ENCODE results near the gene TRPV4.

TRPV4 gene

GRCh38 chr12:109824731-109825130, 8.5 kb downstream of the TRPV4 start:
- ATAC-seq (ENCODE audit: insufficient read depth, low read depth) (no peak), DNase-seq (no peak)
- no peak overlapping the region for H3K4me3 ChIP-seq (ENCODE audit: low read depth in 1 of 2, low read length in 2 of 2)
- no peaks in the 10 kb centered on the region for H3K79me2 ChIP-seq (ENCODE audit: insufficient read depth, low read length)
- 0 out of 2 replicates have a peak, but pooled peaks cover 4% of the 10 kb centered on the region for H4K20me1 ChIP-seq (ENCODE audit: insufficient read depth, low read length)
- H2AFZ ChIP-seq (ENCODE audit: low read depth, low read length), result no peak overlapping the region
- H3K4me1 ChIP-seq (ENCODE audit: insufficient read depth, low read length), result no peaks in the 10 kb centered on the region
- H3K9me3 ChIP-seq (ENCODE audit: insufficient read depth, low read length, severe bottlenecking), result no peaks in the 10 kb centered on the region
- no peak overlapping the region for H3K27ac ChIP-seq (ENCODE audit: low read length)
- H3K36me3 ChIP-seq (ENCODE audit: insufficient read depth, low read length), result no peaks in the 10 kb centered on the region
- no peak overlapping the region for H3K9ac ChIP-seq (ENCODE audit: low read depth, low read length)
- TF ChIP-seq CTCF (IDR thresholded peaks at IDR 0.05; ENCODE audit: borderline replicate concordance, extremely low read depth, low read length, poor library complexity, severe bottlenecking), result no peak
- TF ChIP-seq EZH2 (IDR thresholded peaks at IDR 0.05; ENCODE audit: borderline replicate concordance, low read depth, low read length, severe bottlenecking), result no peak
- peaks cover 8% of the 10 kb centered on the region for H3K27me3 ChIP-seq (ENCODE audit: insufficient read depth, low read length, poor library complexity)
- no peak overlapping the region for H3K4me2 ChIP-seq (ENCODE audit: insufficient read depth, low read length)

- no peak for DNase-seq
- Histone ChIP-seq H3K36me3 (ENCODE audit: insufficient read depth, low read length) (no peaks in the 10 kb centered on the region), H3K9me3 (ENCODE audit: insufficient read depth, low read length, severe bottlenecking) (no peaks in the 10 kb centered on the region), H3K9ac (ENCODE audit: low read depth, low read length) (no peak overlapping the region), H3K4me1 (ENCODE audit: insufficient read depth, low read length) (no peaks in the 10 kb centered on the region), H3K4me2 (ENCODE audit: insufficient read depth, low read length) (no peak overlapping the region), H3K27ac (ENCODE audit: low read length) (no peak overlapping the region), H4K20me1 (ENCODE audit: insufficient read depth, low read length) (0 out of 2 replicates have a peak, but pooled peaks cover 2% of the 10 kb centered on the region), H3K4me3 (ENCODE audit: low read depth in 1 of 2, low read length in 2 of 2) (no peak overlapping the region), H2AFZ (ENCODE audit: low read depth, low read length) (no peak overlapping the region), H3K27me3 (ENCODE audit: insufficient read depth, low read length, poor library complexity) (peaks cover 7% of the 10 kb centered on the region), H3K79me2 (ENCODE audit: insufficient read depth, low read length) (no peaks in the 10 kb centered on the region)
- TF ChIP-seq CTCF (IDR thresholded peaks at IDR 0.05; ENCODE audit: borderline replicate concordance, extremely low read depth, low read length, poor library complexity, severe bottlenecking) (no peak), EZH2 (IDR thresholded peaks at IDR 0.05; ENCODE audit: borderline replicate concordance, low read depth, low read length, severe bottlenecking) (no peak)
- ATAC-seq (ENCODE audit: insufficient read depth, low read depth), result no peak
Measured at GRCh38 chr12:109822951-109823411, 10.2 kb downstream of the TRPV4 start.

- no peak overlapping the region for H3K27ac ChIP-seq (ENCODE audit: low read length)
- no peaks in the 10 kb centered on the region for H3K9me3 ChIP-seq (ENCODE audit: insufficient read depth, low read length, severe bottlenecking)
- DNase-seq (no peak), ATAC-seq (ENCODE audit: insufficient read depth, low read depth) (no peak)
- no peaks in the 10 kb centered on the region for H3K36me3 ChIP-seq (ENCODE audit: insufficient read depth, low read length)
- peaks cover 7% of the 10 kb centered on the region for H3K27me3 ChIP-seq (ENCODE audit: insufficient read depth, low read length, poor library complexity)
- no peaks in the 10 kb centered on the region for H3K4me1 ChIP-seq (ENCODE audit: insufficient read depth, low read length)
- no peak overlapping the region for H3K4me2 ChIP-seq (ENCODE audit: insufficient read depth, low read length)
- H3K4me3 ChIP-seq (ENCODE audit: low read depth in 1 of 2, low read length in 2 of 2), result no peak overlapping the region
- no peaks in the 10 kb centered on the region for H4K20me1 ChIP-seq (ENCODE audit: insufficient read depth, low read length)
- H2AFZ ChIP-seq (ENCODE audit: low read depth, low read length), result no peak overlapping the region
- TF ChIP-seq CTCF (IDR thresholded peaks at IDR 0.05; ENCODE audit: borderline replicate concordance, extremely low read depth, low read length, poor library complexity, severe bottlenecking) (no peak), EZH2 (IDR thresholded peaks at IDR 0.05; ENCODE audit: borderline replicate concordance, low read depth, low read length, severe bottlenecking) (no peak)
- no peak overlapping the region for H3K9ac ChIP-seq (ENCODE audit: low read depth, low read length)
- H3K79me2 ChIP-seq (ENCODE audit: insufficient read depth, low read length), result no peaks in the 10 kb centered on the region
Measured at GRCh38 chr12:109822416-109822815, 10.8 kb downstream of the TRPV4 start.

DNA sequence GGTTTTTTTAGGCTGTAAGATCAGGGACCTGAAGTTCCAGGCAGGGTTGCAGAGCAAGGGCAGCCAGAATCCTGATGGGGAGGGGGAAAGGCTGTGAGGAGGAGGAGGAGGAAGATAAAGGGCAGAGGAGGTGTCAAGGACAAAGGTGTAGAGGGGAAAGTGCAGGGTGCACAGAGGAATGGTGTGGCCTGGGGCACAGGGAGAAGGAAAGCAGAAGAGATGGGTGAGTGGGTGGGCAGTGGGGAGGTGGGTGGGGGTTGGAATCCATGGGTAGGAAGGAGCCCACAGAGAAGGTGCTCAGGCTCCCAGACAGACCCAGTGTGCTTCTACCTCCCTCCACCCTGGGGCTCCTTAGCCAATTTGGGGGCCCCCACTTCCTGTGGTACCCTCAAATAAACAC, 11.2 kb downstream of the TRPV4 start:
- Histone ChIP-seq H3K27ac (ENCODE audit: low read length) (no peak overlapping the region), H3K79me2 (ENCODE audit: insufficient read depth, low read length) (no peaks in the 10 kb centered on the region), H3K27me3 (ENCODE audit: insufficient read depth, low read length, poor library complexity) (peaks cover 7% of the 10 kb centered on the region), H3K9me3 (ENCODE audit: insufficient read depth, low read length, severe bottlenecking) (no peaks in the 10 kb centered on the region), H4K20me1 (ENCODE audit: insufficient read depth, low read length) (no peaks in the 10 kb centered on the region), H3K36me3 (ENCODE audit: insufficient read depth, low read length) (no peaks in the 10 kb centered on the region), H3K9ac (ENCODE audit: low read depth, low read length) (no peak overlapping the region), H3K4me2 (ENCODE audit: insufficient read depth, low read length) (no peak overlapping the region), H3K4me3 (ENCODE audit: low read depth in 1 of 2, low read length in 2 of 2) (no peak overlapping the region), H2AFZ (ENCODE audit: low read depth, low read length) (no peak overlapping the region), H3K4me1 (ENCODE audit: insufficient read depth, low read length) (no peaks in the 10 kb centered on the region)
- no peak for TF ChIP-seq EZH2 (IDR thresholded peaks at IDR 0.05; ENCODE audit: borderline replicate concordance, low read depth, low read length, severe bottlenecking)
- no peak for TF ChIP-seq CTCF (IDR thresholded peaks at IDR 0.05; ENCODE audit: borderline replicate concordance, extremely low read depth, low read length, poor library complexity, severe bottlenecking)
- ATAC-seq (ENCODE audit: insufficient read depth, low read depth) (no peak), DNase-seq (no peak)

All from DND-41 (cell line).